HG02885 (cell line): ENCODE measurements around the gene SCART1.
"Not testable (repeated sequence)": the region's sequence is repeated elsewhere in the genome, so short reads cannot be mapped to it uniquely, and the experiment has no call there.

ENCODE experiments used
- ATAC-seq: cut with Tn5 transposase; IDR thresholded peaks from one replicate; pipeline ENCODE4 v1.9.1; 2021; ENCODE audit warnings: mild to moderate bottlenecking; ENCODE audit not compliant: unreplicated experiment, poor library complexity

Gene SCART1

GRCh38 chr10:133509700-133510099 lies 56.0 kb downstream of the SCART1 start:
- ATAC-seq = no peak

GRCh38 chr10:133511408-133511807 lies 57.7 kb downstream of the SCART1 start:
- ATAC-seq = no peak

GRCh38 chr10:133511907-133512528 lies 58.3 kb downstream of the SCART1 start:
- ATAC-seq = no peak

GRCh38 chr10:133515471-133515870 lies 61.7 kb downstream of the SCART1 start:
- ATAC-seq = no peak

- ATAC-seq = no peak
These were observed 62.3 kb downstream of the SCART1 start for GRCh38 chr10:133516057-133516456.

GRCh38 chr10:133518517-133518916 lies 64.8 kb downstream of the SCART1 start:
- not testable (repeated sequence) for ATAC-seq
